ENCODE results near the gene SBK1.
"Not testable (repeated sequence)": the region's sequence is repeated elsewhere in the genome, so short reads cannot be mapped to it uniquely, and the experiment has no call there.

SBK1 gene

GRCh38 chr16:28310796-28311195 lies 18.5 kb downstream of the SBK1 start:
- no peak for DNase-seq

DNA sequence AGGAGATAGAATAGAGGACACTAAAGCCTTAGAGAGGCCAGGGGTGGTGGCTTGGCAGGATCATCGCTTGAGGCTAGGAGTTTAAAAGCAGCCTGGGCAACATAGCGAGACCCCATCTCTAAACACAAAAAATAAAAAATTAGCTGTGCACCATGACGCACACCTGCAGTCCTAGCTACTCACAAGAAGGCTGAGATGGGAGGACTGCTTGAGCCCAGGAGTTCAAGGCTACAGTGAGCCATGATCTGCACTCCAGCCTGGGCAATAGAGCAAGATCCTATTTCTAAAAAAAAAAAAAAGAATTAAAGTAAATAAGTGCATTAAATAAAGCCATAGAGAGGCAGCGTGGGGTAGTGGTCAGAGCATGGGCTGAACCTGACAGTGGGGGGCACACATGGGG lies 19.1 kb downstream of the SBK1 start:
- DNase-seq, result no peak

- no peak for DNase-seq
Measured at GRCh38 chr16:28311913-28312312, 19.6 kb downstream of the SBK1 start.

- DNase-seq, result no peak
Measured at GRCh38 chr16:28312327-28312726, 20.0 kb downstream of the SBK1 start.

DNA sequence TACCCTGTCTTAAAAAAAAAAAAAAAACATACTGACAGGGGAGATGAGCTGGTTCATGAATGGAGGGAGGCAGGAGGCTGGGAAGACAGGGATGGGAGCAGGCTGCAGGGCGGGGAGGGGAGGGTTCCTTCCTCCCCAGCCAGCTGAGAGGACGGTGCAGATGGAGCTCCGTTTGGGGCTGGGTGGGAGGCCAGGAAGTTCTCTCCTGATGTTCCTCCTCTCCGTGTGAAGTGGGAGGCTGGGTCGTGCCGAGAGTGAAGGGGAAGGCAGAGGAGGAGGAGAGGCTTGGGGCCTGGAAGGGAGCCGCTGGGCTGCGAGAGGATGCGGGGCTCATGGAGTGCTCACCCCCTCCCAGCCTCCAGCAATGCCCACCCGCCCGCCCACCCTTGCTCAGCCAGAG lies 21.3 kb downstream of the SBK1 start:
- no peak for DNase-seq

DNA sequence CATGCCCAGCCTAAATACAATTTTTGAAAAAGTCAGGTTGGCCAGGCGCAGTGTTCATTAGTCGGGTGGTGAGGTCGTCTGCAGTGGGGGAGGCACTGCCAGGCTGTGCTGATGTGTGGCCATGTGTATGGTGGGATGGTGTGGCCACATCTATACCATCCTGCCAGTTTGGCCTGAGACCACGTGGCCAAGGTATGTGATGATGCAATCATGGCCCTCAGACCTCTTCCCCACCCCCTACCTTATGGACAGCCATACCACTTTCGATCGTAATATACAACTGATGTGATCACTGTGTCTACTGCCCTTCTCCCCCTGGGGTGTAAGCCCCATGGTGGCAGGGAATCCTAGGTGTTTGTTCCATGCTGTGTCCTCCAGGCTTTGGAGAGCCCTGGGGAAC lies 23.7 kb downstream of the SBK1 start:
- no peak for DNase-seq

DNA sequence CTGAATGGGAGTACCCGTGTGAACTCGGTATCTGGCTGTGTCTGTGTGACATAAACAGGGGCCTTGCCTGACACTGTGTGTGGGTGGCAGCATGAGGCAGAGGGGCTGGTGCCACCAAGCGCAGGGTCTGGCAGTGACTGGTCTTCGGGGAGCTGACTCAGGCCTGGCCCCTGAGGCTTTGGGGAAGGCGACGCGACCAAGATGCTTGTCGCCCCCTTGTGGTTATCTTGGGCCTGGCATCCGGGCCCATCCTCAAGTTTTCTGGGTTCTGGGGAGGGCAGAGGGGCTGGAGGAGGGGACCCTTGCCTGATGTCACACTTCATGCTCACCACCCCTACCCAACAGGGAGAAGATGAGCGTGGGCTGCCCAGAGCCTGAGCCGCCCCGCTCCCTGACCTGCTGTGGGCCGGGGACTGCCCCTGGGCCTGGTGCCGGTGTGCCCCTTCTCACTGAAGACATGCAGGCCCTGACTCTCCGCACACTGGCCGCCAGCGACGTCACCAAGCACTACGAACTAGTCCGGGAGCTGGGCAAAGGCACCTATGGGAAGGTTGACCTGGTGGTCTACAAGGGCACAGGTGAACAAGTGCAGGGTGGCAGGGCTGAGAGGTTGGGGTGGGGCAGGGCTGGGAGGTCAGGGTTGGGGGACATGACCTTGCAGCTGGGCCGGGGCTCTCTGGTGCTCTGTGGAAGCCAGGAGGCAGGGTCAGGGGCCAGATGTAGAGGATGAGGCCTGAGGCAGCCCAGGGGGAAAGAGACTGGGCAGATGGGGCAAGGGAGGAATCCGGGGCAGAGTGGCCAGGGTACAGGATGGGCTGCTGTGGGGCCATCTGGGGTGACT lies 24.9 kb downstream of the SBK1 start:
- peak; percentile 38 for DNase-seq

- DNase-seq, result no peak
Measured at GRCh38 chr16:28318042-28318744, 25.9 kb downstream of the SBK1 start.

GRCh38 chr16:28319476-28320022 lies 27.2 kb downstream of the SBK1 start:
- DNase-seq, result no peak

DNA sequence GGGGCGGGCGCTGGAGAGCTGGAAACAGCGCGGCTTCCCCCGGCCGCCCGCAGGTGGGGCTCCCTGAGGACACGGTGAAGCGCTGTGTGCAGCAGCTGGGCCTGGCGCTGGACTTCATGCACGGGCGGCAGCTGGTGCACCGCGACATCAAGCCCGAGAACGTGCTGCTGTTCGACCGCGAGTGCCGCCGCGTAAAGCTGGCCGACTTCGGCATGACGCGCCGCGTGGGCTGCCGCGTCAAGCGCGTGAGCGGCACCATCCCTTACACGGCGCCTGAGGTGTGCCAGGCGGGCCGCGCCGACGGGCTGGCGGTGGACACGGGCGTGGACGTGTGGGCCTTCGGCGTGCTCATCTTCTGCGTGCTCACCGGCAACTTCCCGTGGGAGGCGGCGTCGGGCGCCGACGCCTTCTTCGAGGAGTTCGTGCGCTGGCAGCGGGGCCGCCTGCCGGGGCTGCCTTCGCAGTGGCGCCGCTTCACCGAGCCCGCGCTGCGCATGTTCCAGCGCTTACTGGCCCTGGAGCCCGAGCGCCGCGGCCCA lies 27.8 kb downstream of the SBK1 start:
- DNase-seq, result no peak

DNA sequence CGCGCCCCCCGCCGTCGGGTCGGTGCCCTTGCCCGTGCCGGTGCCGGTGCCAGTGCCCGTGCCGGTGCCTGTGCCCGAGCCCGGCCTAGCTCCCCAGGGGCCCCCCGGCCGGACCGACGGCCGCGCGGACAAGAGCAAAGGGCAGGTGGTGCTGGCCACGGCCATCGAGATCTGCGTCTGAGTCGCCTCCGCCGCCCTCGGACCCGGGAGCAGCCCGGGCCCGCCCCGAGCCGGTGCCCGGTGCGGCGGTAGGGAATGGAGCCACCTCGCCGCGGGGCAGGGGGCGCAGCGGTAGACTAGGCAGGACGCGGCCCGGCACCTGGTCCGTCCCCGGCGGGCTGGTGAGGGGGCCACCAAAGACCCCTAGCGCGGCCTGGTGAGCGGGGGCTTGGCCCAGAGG lies 28.4 kb downstream of the SBK1 start:
- DNase-seq, result no peak

- no peak for DNase-seq
Measured at GRCh38 chr16:28321700-28322411, 29.5 kb downstream of the SBK1 start.

DNA sequence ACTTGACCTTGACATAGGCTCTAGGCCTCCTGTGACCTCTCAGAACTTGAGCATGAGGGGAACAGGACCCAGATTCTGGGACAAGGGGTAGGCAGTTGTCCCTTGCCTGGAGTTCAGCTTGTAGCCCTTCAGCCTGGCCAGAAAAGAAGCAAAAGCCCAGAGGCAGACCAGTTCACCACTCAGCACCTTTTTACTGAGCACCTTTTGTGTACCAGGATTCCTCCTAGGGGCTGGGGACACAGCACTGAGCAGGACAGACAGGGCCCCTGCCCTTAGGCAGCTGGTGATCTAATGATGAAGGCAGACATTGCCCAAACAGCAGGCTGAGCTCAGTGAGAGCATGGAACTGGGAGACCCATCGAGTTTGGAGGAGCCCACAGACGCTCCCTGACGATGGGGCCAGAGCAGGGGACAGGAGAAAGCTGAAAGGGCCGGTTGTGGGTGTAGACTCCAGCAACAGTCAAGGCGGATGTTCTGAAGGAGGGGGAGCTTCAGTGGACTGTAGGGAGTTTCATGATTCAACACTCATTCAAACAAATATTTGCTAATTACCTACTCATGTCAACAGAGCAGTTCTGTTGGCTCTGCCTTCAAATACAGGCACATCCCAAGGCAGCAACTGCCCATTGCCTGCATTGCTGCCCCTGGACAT lies 32.0 kb downstream of the SBK1 start:
- DNase-seq, result no peak

- no peak for DNase-seq
Measured at GRCh38 chr16:28324887-28325279, 32.6 kb downstream of the SBK1 start.

GRCh38 chr16:28326881-28327610 lies 34.7 kb downstream of the SBK1 start:
- peak; percentile 19 for DNase-seq

GRCh38 chr16:28330232-28330631 lies 37.9 kb downstream of the SBK1 start:
- DNase-seq, result not testable (repeated sequence)

GRCh38 chr16:28330981-28331380 lies 38.7 kb downstream of the SBK1 start:
- not testable (repeated sequence) for DNase-seq

GRCh38 chr16:28332632-28333031 lies 40.3 kb downstream of the SBK1 start:
- DNase-seq, result not testable (repeated sequence)

GRCh38 chr16:28335678-28336077 lies 43.4 kb downstream of the SBK1 start:
- DNase-seq, result not testable (repeated sequence)

GRCh38 chr16:28336940-28337710 lies 44.8 kb downstream of the SBK1 start:
- DNase-seq, result not testable (repeated sequence)

GRCh38 chr16:28338230-28338629 lies 45.9 kb downstream of the SBK1 start:
- DNase-seq, result not testable (repeated sequence)
